Heart right ventricle (tissue), 16 donors: ENCODE results near the gene LRRC17. TPM values are rescaled to one million over a fixed set of nuclear protein-coding genes. Genes with fewer than 3 reads are reported as not detected.

Experiments used
- ATAC-seq, 8 donors: fragments of 200-7000 bp; cut with Tn5 transposase; one replicate each; pipeline ENCODE4 v1.9.1; 2020; ENCODE audit warnings: mild to moderate bottlenecking in 8 of 8, moderate library complexity in 8 of 8, moderate number of reproducible peaks in 1 of 8
- DNase-seq, 2 donors: peaks; one replicate each; pipeline ENCODE4 v3.0.0-alpha.2; 2020
- H3K27ac ChIP-seq, 10 donors: fragments of 200-600 bp; sonication (generic) in 2 of 10; one replicate each; pipeline versions ENCODE4 v1.5.0 to v1.8.0; 2020 to 2022; ENCODE audit warnings: mild to moderate bottlenecking in 3 of 10
- H3K27me3 ChIP-seq, 7 donors: fragments of 200-600 bp; one replicate each; pipeline ENCODE4 v1.8.0; 2021 to 2022; ENCODE audit warnings: mild to moderate bottlenecking in 2 of 7
- H3K36me3 ChIP-seq, 9 donors: fragments of 200-600 bp; sonication (generic) in 1 of 9; one replicate each; pipeline versions ENCODE4 v1.5.0 to v1.8.0; 2020 to 2022; ENCODE audit warnings: mild to moderate bottlenecking in 2 of 9
- H3K4me1 ChIP-seq, 9 donors: fragments of 200-600 bp; sonication (generic) in 1 of 9; one replicate each; pipeline versions ENCODE4 v1.5.0 to v1.8.0; 2020 to 2022; ENCODE audit warnings: mild to moderate bottlenecking in 4 of 9
- H3K4me3 ChIP-seq, 10 donors: fragments of 200-600 bp; sonication (generic) in 2 of 10; one replicate each; pipeline versions ENCODE4 v1.5.0 to v1.8.0; 2020 to 2022; ENCODE audit warnings: mild to moderate bottlenecking in 7 of 10, moderate library complexity in 2 of 10
- H3K9me3 ChIP-seq, 11 donors: fragments of 200-600 bp in 10 of 11; sonication (generic) in 2 of 11; one replicate each; pipeline versions ENCODE4 v1.5.0 to v1.8.0; 2013 to 2022; ENCODE audit warnings: mild to moderate bottlenecking in 2 of 11, control low read depth in 1 of 11, moderate library complexity in 1 of 11
- CTCF ChIP-seq, 9 donors: fragments of 200-600 bp; sonication (generic) in 2 of 9; IDR thresholded peaks; one replicate each; pipeline versions ENCODE4 v1.5.0 to v1.8.0; 2021 to 2022; ENCODE audit warnings: antibody characterized with exemption in 9 of 9, mild to moderate bottlenecking in 5 of 9, moderate library complexity in 1 of 9
- WGBS, 2 donors: extraction: QIAGEN DNeasy Blood & Tissue Kit; methylation state at CpG; one replicate each; pipeline ENCODE4 v1.1.7; 2013; ENCODE audit warnings: inconsistent platforms in 1 of 2; 5-methylcytosine and 5-hydroxymethylcytosine counted together
- intact Hi-C, 10 donors: fragments of 100-400 bp; cut with DNase I; formaldehyde crosslinking; loops; one replicate each; pipeline versions ENCODE4 v1.11.1 to v1.14.2; 2022
- polyA plus RNA-seq, 2 donors: library from polyadenylated mRNA; stranded (reverse); fragments of 200-250 nt; gene quantifications; one replicate each; pipeline ENCODE4 v1.2.3, GENCODE V29; 2013
- total RNA-seq, 10 donors: library from RNA; stranded (reverse); fragmentation: NEBNext Ultra II Directional in 3 of 10; extraction: Animal tissue kit (Norgen Biotek cat#: 25700) in 3 of 10; gene quantifications; one replicate each; pipeline versions ENCODE4 v1.2.1 to v1.2.4, GENCODE V29; 2021 to 2023
- donor health status: Arrhythmogenic right ventricular cardiomyopathy.
- donor health status: ischemic (EF 13 %, LVEDD 7.1; RV severe dilation, severe dysfunction).
- donor health status: healthy with polysubstance abuse.
- donor health status: DM: no; HTN: yes; CAD: no.
- donor health status: DM: no; HTN: no; CAD: no.
- donor health status: ischemic (EF 25% LVEDD 6.9; RV normal size, moderate dysfunction).
- donor health status: ischemic (EF 25% LVEDD 5.7; RV mildly dilated, moderate dysfunction).
- donor health status: healthy.
- donor health status: DM: yes; HTN: yes; CAD: no.
- donor health status: Ischemic cardiomyopathy.
- donor health status: ischemic (EF 35%, LVEDD 5.7; RV mildly dilated, moderate dysfunction).
- donor health status: nonischemic (EF 11% LVEDD 7.7; RV severe dilation, severe dysfunction).
- donor health status: DM: yes; HTN: yes; CAD: no.
- donor health status: PGD.
- donor health status: ischemic (EF 29% LVEDD 5.4; RV normal size, mild dysfunction).
- donor health status: nonischemic (EF 23%, LVEDD 6.1; RV moderate dilation, normal function).

The LRRC17 gene
- total and polyA plus RNA-seq, 12 donors: 0.12 to 9.5 (median 2.6) TPM

- DNase-seq: no peak
- intact Hi-C loops: loop anchor here in 3 of 10 donors (5.0 to 10.0 kb wide), 3 partner anchors 62 to 100 kb away; partner anchors contain the start of gene LRRC17 (in 1 of the 3)
- H3K27me3 ChIP-seq: no peaks in the 10 kb centered on the region
- peak in 5 of 8 donors; percentile 24 to 50 (median 27) for ATAC-seq
- peak overlapping the region in 8 of 10 donors; percentile 39 to 63 (median 49) for H3K27ac ChIP-seq
- 68 to 79% methylated on average over 5 of the region's 5 CpGs for whole genome bisulfite sequencing, 2 donors
- H3K36me3 ChIP-seq: no peaks in the 10 kb centered on the region
- TF ChIP-seq CTCF (IDR thresholded peaks at IDR 0.05): no peak
- H3K4me1 ChIP-seq: peaks cover 0 to 57% (median 13%) of the 10 kb centered on the region in 9 donors
- no peak overlapping the region for H3K4me3 ChIP-seq
- no peaks in the 10 kb centered on the region for H3K9me3 ChIP-seq
These were observed 79.7 kb downstream of the LRRC17 start for GRCh38 chr7:102992509-102992937.

GRCh38 chr7:102992938-102993717 lies 80.3 kb downstream of the LRRC17 start:
- ATAC-seq (peak; percentile 72 to 92 (median 88)), DNase-seq (peak in 1 of 2 donors; percentile 44)
- no peak for TF ChIP-seq CTCF (IDR thresholded peaks at IDR 0.05)
- no peaks in the 10 kb centered on the region for H3K9me3 ChIP-seq
- intact Hi-C loops: loop anchor here in 3 of 10 donors (5.0 to 10.0 kb wide), 3 partner anchors 62 to 101 kb away; partner anchors contain the start of gene LRRC17 (in 1 of the 3)
- 31 to 47% methylated on average over 2 of the region's 2 CpGs for whole genome bisulfite sequencing, 2 donors
- no peaks in the 10 kb centered on the region for H3K36me3 ChIP-seq
- H3K4me3 ChIP-seq: no peak overlapping the region
- peak overlapping the region in 8 of 10 donors; percentile 39 to 63 (median 49) for H3K27ac ChIP-seq
- H3K27me3 ChIP-seq: no peaks in the 10 kb centered on the region
- peaks cover 0 to 57% (median 13%) of the 10 kb centered on the region in 9 donors for H3K4me1 ChIP-seq

- Histone ChIP-seq H3K36me3 (no peaks in the 10 kb centered on the region), H3K4me1 (peaks cover 0 to 55% (median 13%) of the 10 kb centered on the region in 9 donors), H3K4me3 (no peak overlapping the region), H3K27me3 (no peaks in the 10 kb centered on the region), H3K27ac (peak overlapping the region in 1 of 10 donors; percentile 51), H3K9me3 (no peaks in the 10 kb centered on the region)
- intact Hi-C loops: loop anchor here in 3 of 10 donors (5.0 to 10.0 kb wide), 3 partner anchors 61 to 101 kb away; partner anchors contain the start of gene LRRC17 (in 1 of the 3)
- ATAC-seq (no peak), DNase-seq (no peak)
- no peak for TF ChIP-seq CTCF (IDR thresholded peaks at IDR 0.05)
- WGBS, 2 donors: 31 to 58% methylated on average over 1 of the region's 1 CpG
These were observed 80.9 kb downstream of the LRRC17 start for GRCh38 chr7:102993718-102994029.

GRCh38 chr7:102994567-102994966 lies 81.8 kb downstream of the LRRC17 start:
- intact Hi-C loops: loop anchor here in 3 of 10 donors (5.0 to 10.0 kb wide), 3 partner anchors 60 to 102 kb away; partner anchors contain the start of gene LRRC17 (in 1 of the 3)
- 85 to 91% methylated on average over 3 of the region's 3 CpGs for WGBS, 2 donors
- no peak overlapping the region for H3K27ac ChIP-seq

More at GRCh38 chr7:102994567-102994966, 81.8 kb downstream of the LRRC17 start:
- Histone ChIP-seq H3K36me3 (no peaks in the 10 kb centered on the region), H3K9me3 (no peaks in the 10 kb centered on the region), H3K27me3 (no peaks in the 10 kb centered on the region), H3K4me3 (no peak overlapping the region), H3K4me1 (peaks cover 0 to 46% (median 13%) of the 10 kb centered on the region in 9 donors)
- no peak for TF ChIP-seq CTCF (IDR thresholded peaks at IDR 0.05)
- ATAC-seq: no peak
- no peak for DNase-seq

Other genes starting within 250 kb of the LRRC17 start
- gene POLR2J2, start 241.3 kb upstream of the LRRC17 start, total RNA-seq: 1 to 10 TPM; 2.2 to 4.3 (median 3.3) TPM
- 1 to 10 TPM in 1 of 2 donors, under 1 TPM in 1; 0.43 to 8.6 TPM for gene POLR2J2, start 241.3 kb upstream of the LRRC17 start, polyA plus RNA-seq
- 10 to 100 TPM in 2 of 10 donors, 1 to 10 TPM in 8; 4.8 to 12.4 (median 8.5) TPM for gene FAM185A, start 164.0 kb upstream of the LRRC17 start, total RNA-seq
- gene FAM185A, start 164.0 kb upstream of the LRRC17 start, polyA plus RNA-seq: 1 to 10 TPM; 3.7 to 4.6 TPM
- gene FBXL13, start 161.8 kb downstream of the LRRC17 start, total RNA-seq: under 1 TPM; 0.28 to 0.87 (median 0.45) TPM
- gene FBXL13, start 161.8 kb downstream of the LRRC17 start, polyA plus RNA-seq: under 1 TPM in 1 of 2 donors, not detected in 1; 0.12 TPM
- 10 to 100 TPM; 16.2 to 31.2 (median 23.6) TPM for gene ARMC10, start 162.1 kb downstream of the LRRC17 start, total RNA-seq
- 10 to 100 TPM in 1 of 2 donors, 1 to 10 TPM in 1; 9.9 to 21.9 TPM for gene ARMC10, start 162.1 kb downstream of the LRRC17 start, polyA plus RNA-seq
- gene NAPEPLD, start 236.1 kb downstream of the LRRC17 start, total RNA-seq: 10 to 100 TPM in 3 of 10 donors, 1 to 10 TPM in 7; 7.5 to 11.6 (median 9.0) TPM
- 1 to 10 TPM; 2.1 to 3.2 TPM for gene NAPEPLD, start 236.1 kb downstream of the LRRC17 start, polyA plus RNA-seq